GM12891 (cell line): Measurements from ENCODE around the gene TTC38.

Source experiments
- POLR2A ChIP-seq: IDR thresholded peaks from 2 replicates; pipeline ENCODE4 v1.6.1; 2011; ENCODE audit warnings: low read depth, low read length, control low read depth
- POLR2AphosphoS5 ChIP-seq: IDR thresholded peaks from 2 replicates; pipeline ENCODE4 v1.6.1; 2011; ENCODE audit warnings: low read depth, low read length, control low read depth

DNA sequence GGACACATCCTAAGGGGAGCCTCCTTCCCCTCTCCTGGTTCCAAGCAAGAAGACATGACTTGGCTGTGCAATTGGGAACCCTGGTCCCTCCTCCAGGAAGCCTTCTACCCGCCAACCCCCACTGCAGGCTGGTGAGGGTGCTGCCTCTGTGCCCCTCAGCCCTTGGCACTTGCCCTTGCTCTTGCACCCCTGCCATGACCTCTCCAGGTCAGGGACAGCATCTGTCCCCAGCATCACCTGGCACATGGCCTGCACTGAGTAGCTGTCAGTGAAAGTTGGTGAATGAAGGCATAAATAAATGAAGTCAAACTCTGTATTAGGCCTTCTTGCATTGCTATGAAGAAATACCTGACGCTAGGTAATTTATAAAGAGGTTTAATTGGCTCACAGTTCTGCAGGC lies 27.0 kb downstream of the TTC38 start:
- no peak for TF ChIP-seq POLR2A
- TF ChIP-seq POLR2AphosphoS5 = no peak
